NCI-H526 (cell line): ENCODE measurements around the gene ISG15.
"Not testable (repeated sequence)": the region's sequence is repeated elsewhere in the genome, so short reads cannot be mapped to it uniquely, and the experiment has no call there.

Source experiments
- DNase-seq, 2 experiments: peaks; one replicate each; lab custom pipeline; 2025; lab: John Stamatoyannopoulos, UW

The ISG15 gene

GRCh38 chr1:1044455-1045078 is 31.3 kb downstream of the ISG15 start:
- no peak for DNase-seq

DNA sequence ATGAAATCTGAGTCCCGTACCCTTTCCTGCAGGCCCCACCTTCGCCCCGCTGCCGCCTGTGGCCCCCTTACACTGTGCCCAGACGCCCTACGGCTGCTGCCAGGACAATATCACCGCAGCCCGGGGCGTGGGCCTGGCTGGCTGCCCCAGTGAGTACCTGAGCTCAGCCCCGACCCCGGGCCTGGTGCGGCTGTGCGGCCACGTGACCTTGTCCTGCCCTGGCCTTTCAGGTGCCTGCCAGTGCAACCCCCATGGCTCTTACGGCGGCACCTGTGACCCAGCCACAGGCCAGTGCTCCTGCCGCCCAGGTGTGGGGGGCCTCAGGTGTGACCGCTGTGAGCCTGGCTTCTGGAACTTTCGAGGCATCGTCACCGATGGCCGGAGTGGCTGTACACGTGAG is 31.8 kb downstream of the ISG15 start:
- DNase-seq, result no peak

DNA sequence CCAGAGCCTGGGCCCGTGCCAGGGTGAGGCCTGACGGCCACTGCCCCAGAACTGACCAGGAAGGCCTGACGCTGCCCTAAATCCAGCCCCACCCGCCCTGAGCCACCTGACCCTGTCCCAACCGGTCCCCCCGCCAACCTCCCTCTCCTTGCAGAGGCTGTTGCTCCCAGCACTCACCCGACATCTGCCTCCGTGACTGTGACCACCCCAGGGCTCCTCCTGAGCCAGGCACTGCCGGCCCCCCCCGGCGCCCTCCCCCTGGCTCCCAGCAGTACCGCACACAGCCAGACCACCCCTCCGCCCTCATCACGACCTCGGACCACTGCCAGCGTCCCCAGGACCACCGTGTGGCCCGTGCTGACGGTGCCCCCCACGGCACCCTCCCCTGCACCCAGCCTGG is 32.9 kb downstream of the ISG15 start:
- DNase-seq, result no peak

- DNase-seq, result no peak
These were observed 33.5 kb downstream of the ISG15 start for GRCh38 chr1:1046767-1047166.

DNA sequence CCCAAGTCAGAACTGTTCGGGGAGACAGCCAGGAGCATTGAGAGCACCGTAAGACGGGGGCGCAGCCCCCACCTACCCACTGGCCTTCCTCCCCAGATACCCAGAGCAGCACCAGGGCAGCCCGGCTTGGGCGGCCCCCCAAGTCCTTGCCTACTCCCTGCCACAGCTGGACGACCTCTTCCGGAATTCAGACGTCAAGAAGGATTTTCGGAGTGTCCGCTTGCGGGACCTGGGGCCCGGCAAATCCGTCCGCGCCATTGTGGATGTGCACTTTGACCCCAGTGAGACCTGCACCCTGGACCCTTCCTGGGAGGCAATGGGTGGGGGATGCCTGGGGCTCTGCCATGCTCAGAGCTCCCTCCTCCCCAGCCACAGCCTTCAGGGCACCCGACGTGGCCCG is 34.1 kb downstream of the ISG15 start:
- no peak for DNase-seq

DNA sequence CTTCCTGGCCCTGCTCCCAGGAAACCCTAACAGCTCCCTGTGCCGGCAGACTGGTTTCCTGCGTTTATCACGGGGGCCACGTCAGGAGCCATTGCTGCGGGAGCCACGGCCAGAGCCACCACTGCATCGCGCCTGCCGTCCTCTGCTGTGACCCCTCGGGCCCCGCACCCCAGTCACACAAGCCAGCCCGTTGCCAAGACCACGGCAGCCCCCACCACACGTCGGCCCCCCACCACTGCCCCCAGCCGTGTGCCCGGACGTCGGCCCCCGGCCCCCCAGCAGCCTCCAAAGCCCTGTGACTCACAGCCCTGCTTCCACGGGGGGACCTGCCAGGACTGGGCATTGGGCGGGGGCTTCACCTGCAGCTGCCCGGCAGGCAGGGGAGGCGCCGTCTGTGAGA is 34.7 kb downstream of the ISG15 start:
- no peak for DNase-seq

DNA sequence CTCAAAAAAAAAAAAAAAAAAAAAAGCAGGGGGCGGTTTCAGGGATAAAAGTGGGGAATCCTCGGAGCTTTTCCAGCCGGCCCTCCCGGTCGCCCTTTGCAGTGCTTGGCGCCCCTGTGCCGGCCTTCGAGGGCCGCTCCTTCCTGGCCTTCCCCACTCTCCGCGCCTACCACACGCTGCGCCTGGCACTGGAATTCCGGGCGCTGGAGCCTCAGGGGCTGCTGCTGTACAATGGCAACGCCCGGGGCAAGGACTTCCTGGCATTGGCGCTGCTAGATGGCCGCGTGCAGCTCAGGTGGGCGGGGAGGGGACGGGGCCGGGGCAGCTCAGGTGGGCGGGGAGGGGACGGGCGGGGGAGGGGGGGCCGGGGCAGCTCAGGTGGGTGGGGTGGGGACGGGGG is 35.5 kb downstream of the ISG15 start:
- DNase-seq, result no peak

DNA sequence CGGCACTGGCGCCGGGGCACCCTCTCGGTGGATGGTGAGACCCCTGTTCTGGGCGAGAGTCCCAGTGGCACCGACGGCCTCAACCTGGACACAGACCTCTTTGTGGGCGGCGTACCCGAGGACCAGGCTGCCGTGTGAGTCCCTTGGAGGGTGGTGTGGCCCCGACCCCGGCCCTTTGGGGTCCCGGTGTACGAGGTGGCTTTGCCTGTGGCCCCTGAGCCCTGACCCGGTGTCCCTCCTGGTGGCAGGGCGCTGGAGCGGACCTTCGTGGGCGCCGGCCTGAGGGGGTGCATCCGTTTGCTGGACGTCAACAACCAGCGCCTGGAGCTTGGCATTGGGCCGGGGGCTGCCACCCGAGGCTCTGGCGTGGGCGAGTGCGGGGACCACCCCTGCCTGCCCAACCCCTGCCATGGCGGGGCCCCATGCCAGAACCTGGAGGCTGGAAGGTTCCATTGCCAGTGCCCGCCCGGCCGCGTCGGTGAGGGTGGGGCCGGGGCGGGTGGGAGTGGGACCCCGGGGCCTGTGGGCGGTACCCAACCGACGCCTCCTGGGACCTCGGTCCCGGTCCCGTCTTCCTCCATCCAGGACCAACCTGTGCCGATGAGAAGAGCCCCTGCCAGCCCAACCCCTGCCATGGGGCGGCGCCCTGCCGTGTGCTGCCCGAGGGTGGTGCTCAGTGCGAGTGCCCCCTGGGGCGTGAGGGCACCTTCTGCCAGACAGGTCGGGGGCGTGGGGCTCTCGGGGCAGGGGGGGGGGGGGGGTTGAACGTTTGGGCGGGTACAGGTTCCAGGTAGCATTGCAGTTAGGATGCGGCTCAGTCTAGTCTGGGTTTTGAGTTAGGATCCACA is 36.2 kb downstream of the ISG15 start:
- no peak for DNase-seq

- DNase-seq, result no peak
These were observed 37.3 kb downstream of the ISG15 start for GRCh38 chr1:1050577-1051052.

DNA sequence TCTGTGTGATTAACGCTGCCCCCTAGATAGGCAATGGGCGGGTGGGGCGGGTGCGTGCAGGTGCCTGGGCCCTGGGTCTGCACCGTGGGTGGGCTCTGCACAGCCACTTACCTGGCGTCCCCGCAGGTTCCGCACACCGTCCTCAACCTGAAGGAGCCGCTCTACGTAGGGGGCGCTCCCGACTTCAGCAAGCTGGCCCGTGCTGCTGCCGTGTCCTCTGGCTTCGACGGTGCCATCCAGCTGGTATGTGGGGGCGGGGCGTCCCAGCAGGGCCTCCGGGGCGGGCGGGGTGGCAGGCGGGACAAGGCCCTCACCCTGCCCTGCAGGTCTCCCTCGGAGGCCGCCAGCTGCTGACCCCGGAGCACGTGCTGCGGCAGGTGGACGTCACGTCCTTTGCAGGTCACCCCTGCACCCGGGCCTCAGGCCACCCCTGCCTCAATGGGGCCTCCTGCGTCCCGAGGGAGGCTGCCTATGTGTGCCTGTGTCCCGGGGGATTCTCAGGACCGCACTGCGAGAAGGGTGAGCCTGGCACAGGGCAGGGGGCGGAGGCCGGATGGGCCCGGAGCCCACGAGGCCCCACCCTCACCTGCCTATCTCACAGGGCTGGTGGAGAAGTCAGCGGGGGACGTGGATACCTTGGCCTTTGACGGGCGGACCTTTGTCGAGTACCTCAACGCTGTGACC is 38.0 kb downstream of the ISG15 start:
- no peak for DNase-seq

GRCh38 chr1:1052003-1052840 is 38.9 kb downstream of the ISG15 start:
- DNase-seq, result no peak

GRCh38 chr1:1053022-1053421 is 39.7 kb downstream of the ISG15 start:
- no peak for DNase-seq

DNA sequence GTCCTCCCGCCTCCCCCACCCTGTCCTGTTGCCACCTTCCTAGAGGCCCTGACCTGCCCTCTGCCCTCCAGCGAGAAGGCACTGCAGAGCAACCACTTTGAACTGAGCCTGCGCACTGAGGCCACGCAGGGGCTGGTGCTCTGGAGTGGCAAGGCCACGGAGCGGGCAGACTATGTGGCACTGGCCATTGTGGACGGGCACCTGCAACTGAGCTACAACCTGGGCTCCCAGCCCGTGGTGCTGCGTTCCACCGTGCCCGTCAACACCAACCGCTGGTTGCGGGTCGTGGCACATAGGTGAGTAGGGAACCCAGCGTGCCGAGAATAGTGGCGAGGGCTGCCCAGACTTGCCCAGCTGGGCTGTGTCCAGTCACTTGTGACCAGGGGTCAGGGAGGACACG is 40.4 kb downstream of the ISG15 start:
- DNase-seq, result no peak

- no peak for DNase-seq
These were observed 40.9 kb downstream of the ISG15 start for GRCh38 chr1:1054099-1054700.

GRCh38 chr1:1054971-1055370 is 41.7 kb downstream of the ISG15 start:
- no peak for DNase-seq

GRCh38 chr1:1055841-1056736 is 42.8 kb downstream of the ISG15 start:
- DNase-seq, result no peak

- DNase-seq, result not testable (repeated sequence)
These were observed 44.4 kb downstream of the ISG15 start for GRCh38 chr1:1057769-1058087.

DNA sequence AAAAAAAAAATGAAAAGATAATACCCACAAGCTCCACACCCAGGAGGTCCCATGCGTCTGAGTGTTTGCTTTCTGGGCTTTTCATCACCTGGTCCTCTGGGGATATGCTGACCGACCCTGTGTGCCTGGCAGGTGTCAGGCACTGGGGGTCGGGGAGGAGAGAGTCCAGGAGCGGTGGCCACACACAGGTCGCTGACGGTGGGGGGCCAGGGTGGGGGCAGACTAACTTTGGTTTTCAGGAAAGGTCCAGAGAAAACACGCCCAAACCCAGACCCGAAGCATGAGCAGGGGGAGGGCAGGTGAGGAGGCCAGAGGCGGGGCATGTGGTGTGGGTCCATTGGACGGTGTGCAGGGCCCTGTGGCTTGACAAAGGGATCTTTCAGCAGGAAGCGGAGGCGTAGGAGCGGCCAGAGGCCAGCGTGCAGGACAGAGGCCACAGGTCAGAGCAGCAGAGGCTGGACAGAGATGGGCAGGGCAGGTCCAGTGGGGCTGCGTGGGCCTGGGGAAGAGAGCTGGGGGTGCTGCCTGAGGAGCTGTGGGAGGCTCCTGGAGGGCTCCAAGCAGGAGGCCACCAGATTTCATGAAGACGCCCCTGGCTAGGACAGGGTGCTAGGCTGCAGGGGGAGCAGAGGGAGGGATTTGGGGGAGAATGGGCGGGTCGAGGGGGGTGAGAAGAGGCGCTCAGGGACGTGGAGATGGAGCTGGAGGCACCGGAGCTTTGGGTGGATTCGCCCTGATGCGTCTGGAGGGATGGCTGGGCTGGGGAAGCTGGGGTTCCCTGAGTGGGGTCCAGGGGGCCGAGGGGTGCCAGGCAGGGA is 45.0 kb downstream of the ISG15 start:
- DNase-seq, result no peak

DNA sequence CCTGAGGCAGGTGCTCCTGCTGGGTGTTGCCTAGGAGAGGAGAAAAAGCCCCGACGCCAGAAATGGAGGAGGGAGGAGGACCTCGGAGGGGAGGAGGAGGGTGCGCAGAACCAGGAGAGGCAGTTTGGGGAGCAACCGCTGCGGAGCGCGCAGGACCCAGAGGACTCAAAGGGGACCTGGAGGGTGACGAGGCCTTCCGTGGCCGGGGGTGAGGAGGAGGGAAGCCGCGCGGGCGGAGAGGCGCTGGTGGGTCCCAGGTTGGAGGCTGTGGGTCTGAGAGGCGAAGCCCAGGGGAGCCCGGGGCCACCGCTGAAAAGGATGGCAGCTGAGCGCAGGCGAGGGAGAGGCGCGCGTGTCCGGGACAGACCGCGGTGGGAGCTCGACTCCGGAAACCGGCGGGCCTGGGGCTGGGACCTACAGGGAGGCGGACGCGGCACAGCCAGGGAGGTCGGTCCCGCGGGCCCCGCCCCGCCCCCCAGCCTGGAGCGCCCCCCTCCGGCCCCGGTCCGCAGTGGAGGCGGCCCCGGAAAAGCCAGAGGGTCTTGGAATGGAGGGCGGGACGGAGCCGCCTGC is 45.7 kb downstream of the ISG15 start:
- peak in 1 of 2 experiments; percentile 72 for DNase-seq
